ENCODE results near the gene LATS1. TPM values are rescaled to one million over a fixed set of nuclear protein-coding genes. Genes with fewer than 3 reads are reported as not detected.

The LATS1 gene
- polyA plus RNA-seq, 1 donor from 2014 or later = 12.8 TPM

- TF ChIP-seq EZH2 (IDR thresholded peaks at IDR 0.05; ENCODE audit: borderline replicate concordance, insufficient read depth, low read length, poor library complexity, severe bottlenecking) (no peak), EP300 (conservative IDR thresholded peaks at IDR 0.05; ENCODE audit: poor library complexity, severe bottlenecking) (no peak)
- H3K27me3 ChIP-seq (ENCODE audit: insufficient read depth, low read depth, low read length) = no peaks in the 10 kb centered on the region
Observed at GRCh38 chr6:149642829-149643580, 74.9 kb downstream of the LATS1 start.

DNA sequence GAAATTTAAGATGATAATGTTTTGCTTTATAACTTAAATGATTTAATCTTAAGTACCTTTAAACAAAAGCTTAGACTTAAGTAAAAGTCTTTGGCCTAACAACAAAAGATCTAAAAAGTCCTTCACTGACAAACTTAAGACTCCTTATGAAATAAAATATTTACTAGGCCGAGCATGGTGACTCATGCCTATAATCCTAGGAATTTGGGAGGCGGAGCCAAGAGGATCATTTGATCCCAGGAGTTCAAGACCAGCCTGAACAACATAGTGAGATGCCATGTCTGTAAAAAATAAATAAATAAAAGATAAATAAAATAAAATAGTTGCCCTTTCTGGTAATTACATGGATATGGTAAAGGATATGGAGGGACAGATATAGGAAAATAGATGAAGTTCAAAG lies 81.8 kb downstream of the LATS1 start:
- Histone ChIP-seq H2AFZ (ENCODE audit: low read depth, low read length) (no peak overlapping the region), H3K27me3 (ENCODE audit: insufficient read depth, low read depth, low read length) (no peaks in the 10 kb centered on the region), H3K4me3 (ENCODE audit: low read length) (no peak overlapping the region), H3K9me2 (ENCODE audit: insufficient read depth, low read length) (no peaks in the 10 kb centered on the region), H3K9me3 (ENCODE audit: low read length) (no peaks in the 10 kb centered on the region), H3K79me2 (replicated peaks; ENCODE audit: insufficient read depth, low read length) (no peaks in the 10 kb centered on the region), H4K20me1 (ENCODE audit: insufficient read depth) (no peaks in the 10 kb centered on the region), H3K36me3 (ENCODE audit: insufficient read depth, low read length) (no peaks in the 10 kb centered on the region), H3K9ac (ENCODE audit: low read length) (no peak overlapping the region), H3F3A (ENCODE audit: insufficient read depth, low read length, poor library complexity, severe bottlenecking) (no peaks in the 10 kb centered on the region), H3K27ac (ENCODE audit: low read length) (no peak overlapping the region), H3K4me2 (ENCODE audit: low read length) (no peak overlapping the region)
- TF ChIP-seq POLR2AphosphoS5 (IDR thresholded peaks at IDR 0.05) = no peak
- TF ChIP-seq EZH2 (IDR thresholded peaks at IDR 0.05; ENCODE audit: borderline replicate concordance, insufficient read depth, low read length, poor library complexity, severe bottlenecking) = no peak
- TF ChIP-seq, protein P1, sequence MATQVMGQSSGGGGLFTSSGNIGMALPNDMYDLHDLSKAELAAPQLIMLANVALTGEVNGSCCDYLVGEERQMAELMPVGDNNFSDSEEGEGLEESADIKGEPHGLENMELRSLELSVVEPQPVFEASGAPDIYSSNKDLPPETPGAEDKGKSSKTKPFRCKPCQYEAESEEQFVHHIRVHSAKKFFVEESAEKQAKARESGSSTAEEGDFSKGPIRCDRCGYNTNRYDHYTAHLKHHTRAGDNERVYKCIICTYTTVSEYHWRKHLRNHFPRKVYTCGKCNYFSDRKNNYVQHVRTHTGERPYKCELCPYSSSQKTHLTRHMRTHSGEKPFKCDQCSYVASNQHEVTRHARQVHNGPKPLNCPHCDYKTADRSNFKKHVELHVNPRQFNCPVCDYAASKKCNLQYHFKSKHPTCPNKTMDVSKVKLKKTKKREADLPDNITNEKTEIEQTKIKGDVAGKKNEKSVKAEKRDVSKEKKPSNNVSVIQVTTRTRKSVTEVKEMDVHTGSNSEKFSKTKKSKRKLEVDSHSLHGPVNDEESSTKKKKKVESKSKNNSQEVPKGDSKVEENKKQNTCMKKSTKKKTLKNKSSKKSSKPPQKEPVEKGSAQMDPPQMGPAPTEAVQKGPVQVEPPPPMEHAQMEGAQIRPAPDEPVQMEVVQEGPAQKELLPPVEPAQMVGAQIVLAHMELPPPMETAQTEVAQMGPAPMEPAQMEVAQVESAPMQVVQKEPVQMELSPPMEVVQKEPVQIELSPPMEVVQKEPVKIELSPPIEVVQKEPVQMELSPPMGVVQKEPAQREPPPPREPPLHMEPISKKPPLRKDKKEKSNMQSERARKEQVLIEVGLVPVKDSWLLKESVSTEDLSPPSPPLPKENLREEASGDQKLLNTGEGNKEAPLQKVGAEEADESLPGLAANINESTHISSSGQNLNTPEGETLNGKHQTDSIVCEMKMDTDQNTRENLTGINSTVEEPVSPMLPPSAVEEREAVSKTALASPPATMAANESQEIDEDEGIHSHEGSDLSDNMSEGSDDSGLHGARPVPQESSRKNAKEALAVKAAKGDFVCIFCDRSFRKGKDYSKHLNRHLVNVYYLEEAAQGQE (IDR thresholded peaks at IDR 0.05; ENCODE audit: borderline replicate concordance) = no peak
- no peak for TF ChIP-seq MXI1 (conservative IDR thresholded peaks at IDR 0.05; ENCODE audit: poor library complexity, severe bottlenecking)
- no peak for TF ChIP-seq SMC3 (conservative IDR thresholded peaks at IDR 0.05; ENCODE audit: poor library complexity)
- no peak for TF ChIP-seq TAF1 (IDR thresholded peaks at IDR 0.05; ENCODE audit: low read depth)
- no peak for TF ChIP-seq RAD21 (conservative IDR thresholded peaks at IDR 0.05)
- TF ChIP-seq EP300 (conservative IDR thresholded peaks at IDR 0.05; ENCODE audit: poor library complexity, severe bottlenecking) = no peak

More at GRCh38 chr6:149642829-149643580, 74.9 kb downstream of the LATS1 start:
- Histone ChIP-seq H3K9me3 (ENCODE audit: low read length) (no peaks in the 10 kb centered on the region), H4K20me1 (ENCODE audit: insufficient read depth) (no peaks in the 10 kb centered on the region), H3K9me2 (ENCODE audit: insufficient read depth, low read length) (no peaks in the 10 kb centered on the region), H3K27ac (ENCODE audit: low read length) (no peak overlapping the region), H3K9ac (ENCODE audit: low read length) (no peak overlapping the region), H3K4me3 (ENCODE audit: low read length) (no peak overlapping the region), H3K79me2 (replicated peaks; ENCODE audit: insufficient read depth, low read length) (peaks cover 46% of the 10 kb centered on the region), H3F3A (ENCODE audit: insufficient read depth, low read length, poor library complexity, severe bottlenecking) (no peaks in the 10 kb centered on the region), H3K36me3 (ENCODE audit: insufficient read depth, low read length) (no peaks in the 10 kb centered on the region), H2AFZ (ENCODE audit: low read depth, low read length) (no peak overlapping the region), H3K4me2 (ENCODE audit: low read length) (no peak overlapping the region)

DNA sequence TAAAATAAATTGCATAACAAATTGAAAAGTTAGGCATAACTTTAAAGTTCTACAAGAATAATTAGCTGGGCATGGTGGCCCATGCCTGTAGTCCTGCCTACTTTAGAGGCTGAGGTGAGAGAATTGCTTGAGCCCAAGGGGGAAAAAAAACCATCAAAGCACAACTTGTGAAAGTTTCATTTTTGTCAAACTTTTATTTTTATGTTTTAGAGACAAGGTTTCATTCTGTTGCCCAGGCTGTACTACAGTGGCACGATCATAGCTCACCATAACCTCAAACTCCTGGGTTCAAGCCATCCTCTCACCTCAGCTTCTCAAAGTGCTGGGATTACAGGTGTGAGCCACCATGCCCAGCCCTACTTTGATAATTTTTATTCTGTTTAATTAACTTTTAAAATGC lies 83.6 kb downstream of the LATS1 start:
- H3K79me2 ChIP-seq (replicated peaks; ENCODE audit: insufficient read depth, low read length) = no peaks in the 10 kb centered on the region

More for the DNA sequence above, 83.6 kb downstream of the LATS1 start:
- H3K36me3 ChIP-seq (ENCODE audit: insufficient read depth, low read length) = no peaks in the 10 kb centered on the region
- H3K4me2 ChIP-seq (ENCODE audit: low read length) = no peak overlapping the region
- TF ChIP-seq SMC3 (conservative IDR thresholded peaks at IDR 0.05; ENCODE audit: poor library complexity) = no peak
- no peak for TF ChIP-seq MXI1 (conservative IDR thresholded peaks at IDR 0.05; ENCODE audit: poor library complexity, severe bottlenecking)
- TF ChIP-seq, protein P2, sequence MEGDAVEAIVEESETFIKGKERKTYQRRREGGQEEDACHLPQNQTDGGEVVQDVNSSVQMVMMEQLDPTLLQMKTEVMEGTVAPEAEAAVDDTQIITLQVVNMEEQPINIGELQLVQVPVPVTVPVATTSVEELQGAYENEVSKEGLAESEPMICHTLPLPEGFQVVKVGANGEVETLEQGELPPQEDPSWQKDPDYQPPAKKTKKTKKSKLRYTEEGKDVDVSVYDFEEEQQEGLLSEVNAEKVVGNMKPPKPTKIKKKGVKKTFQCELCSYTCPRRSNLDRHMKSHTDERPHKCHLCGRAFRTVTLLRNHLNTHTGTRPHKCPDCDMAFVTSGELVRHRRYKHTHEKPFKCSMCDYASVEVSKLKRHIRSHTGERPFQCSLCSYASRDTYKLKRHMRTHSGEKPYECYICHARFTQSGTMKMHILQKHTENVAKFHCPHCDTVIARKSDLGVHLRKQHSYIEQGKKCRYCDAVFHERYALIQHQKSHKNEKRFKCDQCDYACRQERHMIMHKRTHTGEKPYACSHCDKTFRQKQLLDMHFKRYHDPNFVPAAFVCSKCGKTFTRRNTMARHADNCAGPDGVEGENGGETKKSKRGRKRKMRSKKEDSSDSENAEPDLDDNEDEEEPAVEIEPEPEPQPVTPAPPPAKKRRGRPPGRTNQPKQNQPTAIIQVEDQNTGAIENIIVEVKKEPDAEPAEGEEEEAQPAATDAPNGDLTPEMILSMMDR (IDR thresholded peaks at IDR 0.05; ENCODE audit: poor library complexity, severe bottlenecking) = no peak
- no peak for TF ChIP-seq EP300 (conservative IDR thresholded peaks at IDR 0.05; ENCODE audit: poor library complexity, severe bottlenecking)
- TF ChIP-seq RAD21 (conservative IDR thresholded peaks at IDR 0.05) = no peak
- no peak for TF ChIP-seq EZH2 (IDR thresholded peaks at IDR 0.05; ENCODE audit: borderline replicate concordance, insufficient read depth, low read length, poor library complexity, severe bottlenecking)
- no peak for TF ChIP-seq POLR2AphosphoS5 (IDR thresholded peaks at IDR 0.05)
- no peak for TF ChIP-seq TAF1 (IDR thresholded peaks at IDR 0.05; ENCODE audit: low read depth)
- TF ChIP-seq, protein P1 (IDR thresholded peaks at IDR 0.05; ENCODE audit: borderline replicate concordance) = no peak
- no peaks in the 10 kb centered on the region for H3K9me3 ChIP-seq (ENCODE audit: low read length)
- no peaks in the 10 kb centered on the region for H3K27me3 ChIP-seq (ENCODE audit: insufficient read depth, low read depth, low read length)
- H3K4me3 ChIP-seq (ENCODE audit: low read length) = no peak overlapping the region
- no peaks in the 10 kb centered on the region for H3K9me2 ChIP-seq (ENCODE audit: insufficient read depth, low read length)
- H3K9ac ChIP-seq (ENCODE audit: low read length) = no peak overlapping the region
- H3K27ac ChIP-seq (ENCODE audit: low read length) = no peak overlapping the region
- no peaks in the 10 kb centered on the region for H3F3A ChIP-seq (ENCODE audit: insufficient read depth, low read length, poor library complexity, severe bottlenecking)
- no peak overlapping the region for H2AFZ ChIP-seq (ENCODE audit: low read depth, low read length)
- no peaks in the 10 kb centered on the region for H4K20me1 ChIP-seq (ENCODE audit: insufficient read depth)

All from neural cell (in vitro differentiated cells).